Measurements from ENCODE around the gene NXPH2. TPM values are rescaled to one million over a fixed set of nuclear protein-coding genes. Genes with fewer than 3 reads are reported as not detected.

The NXPH2 gene
- total RNA-seq, 2 experiments from 2014 or later: not detected

- Mint-ChIP-seq H3K9me3 (no peaks in the 10 kb centered on the region), H3K27ac (no peak overlapping the region), H3K36me3 (ENCODE audit: low read depth) (no peaks in the 10 kb centered on the region), H3K27me3 (peaks cover 11% of the 10 kb centered on the region), H3K4me1 (ENCODE audit: low read depth) (no peaks in the 10 kb centered on the region), H3K4me3 (no peak overlapping the region)
- Histone ChIP-seq H3K4me1 (ENCODE audit: insufficient read depth, low read length) (no peaks in the 10 kb centered on the region), H3K4me3 (ENCODE audit: low read length) (no peak overlapping the region), H3K27me3 (ENCODE audit: control insufficient read depth in 1 of 2, insufficient read depth in 2 of 2, low read length in 2 of 2) (no peaks in the 10 kb centered on the region), H3K36me3 (ENCODE audit: insufficient read depth, low read length) (no peaks in the 10 kb centered on the region), H3K9me3 (ENCODE audit: control insufficient read depth in 1 of 2, insufficient read depth in 1 of 2, low read length in 2 of 2) (no peaks in the 10 kb centered on the region), H3K27ac (ENCODE audit: low read depth in 1 of 2, low read length in 2 of 2) (no peak overlapping the region)
- ChIA-PET POLR2A (no interaction called here), CTCF (no interaction called here)
- no peak for TF ChIP-seq CTCF (IDR thresholded peaks at IDR 0.05)
- intact Hi-C loops (cut with DNase I, micrococcal nuclease): no loop called here
- DNase-seq (no peak), ATAC-seq (ENCODE audit: poor library complexity) (no peak)
Observed at GRCh38 chr2:138760676-138761075, 19.5 kb downstream of the NXPH2 start.

- intact Hi-C loops (cut with DNase I, micrococcal nuclease): no loop called here
- CTCF ChIA-PET: no interaction called here
- no peak for ATAC-seq (ENCODE audit: poor library complexity)
Observed at GRCh38 chr2:138757384-138757783, 22.8 kb downstream of the NXPH2 start.

GRCh38 chr2:138752197-138752956 lies 27.8 kb downstream of the NXPH2 start:
- H3K4me1 Mint-ChIP-seq (ENCODE audit: low read depth): no peaks in the 10 kb centered on the region
- DNase-seq: no peak
- no peaks in the 10 kb centered on the region for H3K27me3 ChIP-seq (ENCODE audit: control insufficient read depth in 1 of 2, insufficient read depth in 2 of 2, low read length in 2 of 2)
- CTCF ChIA-PET: no interaction called here
- no peak for ATAC-seq (ENCODE audit: poor library complexity)
- intact Hi-C loops (cut with DNase I, micrococcal nuclease): no loop called here
- no peaks in the 10 kb centered on the region for H3K36me3 ChIP-seq (ENCODE audit: insufficient read depth, low read length)
- no peak for TF ChIP-seq CTCF (IDR thresholded peaks at IDR 0.05)
- no peaks in the 10 kb centered on the region for H3K27me3 Mint-ChIP-seq
- H3K4me3 Mint-ChIP-seq: no peak overlapping the region
- no peak overlapping the region for H3K27ac ChIP-seq (ENCODE audit: low read depth in 1 of 2, low read length in 2 of 2)
- H3K27ac Mint-ChIP-seq: no peak overlapping the region
- no peaks in the 10 kb centered on the region for H3K4me1 ChIP-seq (ENCODE audit: insufficient read depth, low read length)
- H3K9me3 Mint-ChIP-seq: no peaks in the 10 kb centered on the region
- no peaks in the 10 kb centered on the region for H3K9me3 ChIP-seq (ENCODE audit: control insufficient read depth in 1 of 2, insufficient read depth in 1 of 2, low read length in 2 of 2)
- POLR2A ChIA-PET: no interaction called here
- H3K36me3 Mint-ChIP-seq (ENCODE audit: low read depth): no peaks in the 10 kb centered on the region
- H3K4me3 ChIP-seq (ENCODE audit: low read length): no peak overlapping the region

More at GRCh38 chr2:138757384-138757783, 22.8 kb downstream of the NXPH2 start:
- Histone ChIP-seq H3K4me3 (ENCODE audit: low read length) (no peak overlapping the region), H3K27me3 (ENCODE audit: control insufficient read depth in 1 of 2, insufficient read depth in 2 of 2, low read length in 2 of 2) (no peaks in the 10 kb centered on the region), H3K9me3 (ENCODE audit: control insufficient read depth in 1 of 2, insufficient read depth in 1 of 2, low read length in 2 of 2) (no peaks in the 10 kb centered on the region), H3K27ac (ENCODE audit: low read depth in 1 of 2, low read length in 2 of 2) (no peak overlapping the region), H3K36me3 (ENCODE audit: insufficient read depth, low read length) (no peaks in the 10 kb centered on the region), H3K4me1 (ENCODE audit: insufficient read depth, low read length) (no peaks in the 10 kb centered on the region)
- H3K36me3 Mint-ChIP-seq (ENCODE audit: low read depth): no peaks in the 10 kb centered on the region
- H3K27me3 Mint-ChIP-seq: peaks cover 11% of the 10 kb centered on the region
- H3K9me3 Mint-ChIP-seq: no peaks in the 10 kb centered on the region
- POLR2A ChIA-PET: no interaction called here
- TF ChIP-seq CTCF (IDR thresholded peaks at IDR 0.05): no peak
- no peak overlapping the region for H3K4me3 Mint-ChIP-seq
- no peaks in the 10 kb centered on the region for H3K4me1 Mint-ChIP-seq (ENCODE audit: low read depth)
- no peak for DNase-seq
- H3K27ac Mint-ChIP-seq: no peak overlapping the region
